DOHH2 (cell line): Measurements from ENCODE around the gene CCDC102A.

Experiments
- H3F3A ChIP-seq: fragments of 200-600 bp; sonication (generic), shearing (Covaris generic); 2 replicates; pipeline ENCODE4 v1.6.0; 2016; ENCODE audit warnings: antibody characterized with exemption, mild to moderate bottlenecking; ENCODE audit not compliant: control insufficient read depth, insufficient read depth
- H3K27ac ChIP-seq: fragments of 200-600 bp; sonication (generic); 2 replicates; pipeline ENCODE4 v1.5.1; 2014; ENCODE audit warnings: low read depth, mild to moderate bottlenecking, low read length, moderate library complexity
- H3K27me3 ChIP-seq: fragments of 200-600 bp; sonication (generic); 2 replicates; pipeline ENCODE4 v1.6.1; 2014; ENCODE audit warnings: mild to moderate bottlenecking, low read length, mixed read lengths; ENCODE audit not compliant: control insufficient read depth
- H3K36me3 ChIP-seq: fragments of 200-600 bp; sonication (generic); 2 replicates; pipeline ENCODE4 v1.6.1; 2014; ENCODE audit warnings: mild to moderate bottlenecking, low read length, moderate library complexity, mixed read lengths; ENCODE audit not compliant: control insufficient read depth
- H3K4me1 ChIP-seq: fragments of 200-600 bp; sonication (generic); 2 replicates; pipeline ENCODE4 v1.6.1; 2014; ENCODE audit warnings: mild to moderate bottlenecking, low read length, mixed read lengths; ENCODE audit not compliant: control insufficient read depth
- H3K4me2 ChIP-seq: fragments of 200-600 bp; sonication (generic); 2 replicates; pipeline ENCODE4 v1.6.0; 2014; ENCODE audit warnings: mild to moderate bottlenecking, low read length, moderate library complexity
- H3K4me3 ChIP-seq: fragments of 200-600 bp; sonication (generic); 2 replicates; pipeline ENCODE4 v1.5.1; 2014; ENCODE audit warnings: mild to moderate bottlenecking, low read length, mixed read lengths
- H3K79me2 ChIP-seq: fragments of 200-600 bp; sonication (generic); 2 replicates; pipeline ENCODE4 v1.6.1; 2014; ENCODE audit warnings: mild to moderate bottlenecking, low read length, mixed read lengths; ENCODE audit not compliant: control insufficient read depth
- H3K9me2 ChIP-seq: fragments of 200-600 bp; sonication (generic); replicated peaks from 2 replicates; pipeline ENCODE4 v1.6.1; 2014; ENCODE audit warnings: mild to moderate bottlenecking, low read length, mixed read lengths; ENCODE audit not compliant: control insufficient read depth
- H3K9me3 ChIP-seq: fragments of 200-600 bp; sonication (generic); 2 replicates; pipeline ENCODE4 v1.6.1; 2014; ENCODE audit warnings: antibody characterized with exemption, low read length, mixed read lengths; ENCODE audit not compliant: control insufficient read depth, insufficient read depth
- H4K20me1 ChIP-seq: fragments of 200-600 bp; sonication (generic); 2 replicates; pipeline ENCODE4 v1.6.0; 2014; ENCODE audit warnings: low read depth, mild to moderate bottlenecking, antibody characterized with exemption, low read length, moderate library complexity; ENCODE audit not compliant: control insufficient read depth, insufficient read depth
- EZH2phosphoT487 ChIP-seq: fragments of 200-600 bp; sonication (generic); IDR thresholded peaks from 2 replicates; pipeline ENCODE4 v1.6.1; 2017; ENCODE audit warnings: borderline replicate concordance, mild to moderate bottlenecking, antibody characterized with exemption, low read length, moderate library complexity, mixed read lengths
- TF ChIP-seq, protein P1 (sequence below): fragments of 200-600 bp; sonication (generic); IDR thresholded peaks from one replicate; pipeline ENCODE4 v1.5.1; 2014; ENCODE audit warnings: antibody characterized with exemption, mild to moderate bottlenecking, low read depth, low read length; ENCODE audit not compliant: poor library complexity, severe bottlenecking

Gene CCDC102A

GRCh38 chr16:57469917-57470470 is 66.4 kb downstream of the CCDC102A start:
- H4K20me1 ChIP-seq: 0 out of 2 replicates have a peak, but pooled peaks cover 2% of the 10 kb centered on the region
- H3F3A ChIP-seq: 0 out of 2 replicates have a peak, but pooled peaks cover 2% of the 10 kb centered on the region
- no peak overlapping the region for H3K27ac ChIP-seq
- H3K9me3 ChIP-seq: no peaks in the 10 kb centered on the region
- H3K79me2 ChIP-seq: no peaks in the 10 kb centered on the region; the same call in 1 of the 2 replicates
- H3K4me2 ChIP-seq: no peak overlapping the region
- H3K36me3 ChIP-seq: peaks cover 65% of the 10 kb centered on the region
- H3K27me3 ChIP-seq: no peaks in the 10 kb centered on the region
- no peak overlapping the region for H3K4me3 ChIP-seq
- no peak for TF ChIP-seq EZH2phosphoT487
- TF ChIP-seq, protein P1, sequence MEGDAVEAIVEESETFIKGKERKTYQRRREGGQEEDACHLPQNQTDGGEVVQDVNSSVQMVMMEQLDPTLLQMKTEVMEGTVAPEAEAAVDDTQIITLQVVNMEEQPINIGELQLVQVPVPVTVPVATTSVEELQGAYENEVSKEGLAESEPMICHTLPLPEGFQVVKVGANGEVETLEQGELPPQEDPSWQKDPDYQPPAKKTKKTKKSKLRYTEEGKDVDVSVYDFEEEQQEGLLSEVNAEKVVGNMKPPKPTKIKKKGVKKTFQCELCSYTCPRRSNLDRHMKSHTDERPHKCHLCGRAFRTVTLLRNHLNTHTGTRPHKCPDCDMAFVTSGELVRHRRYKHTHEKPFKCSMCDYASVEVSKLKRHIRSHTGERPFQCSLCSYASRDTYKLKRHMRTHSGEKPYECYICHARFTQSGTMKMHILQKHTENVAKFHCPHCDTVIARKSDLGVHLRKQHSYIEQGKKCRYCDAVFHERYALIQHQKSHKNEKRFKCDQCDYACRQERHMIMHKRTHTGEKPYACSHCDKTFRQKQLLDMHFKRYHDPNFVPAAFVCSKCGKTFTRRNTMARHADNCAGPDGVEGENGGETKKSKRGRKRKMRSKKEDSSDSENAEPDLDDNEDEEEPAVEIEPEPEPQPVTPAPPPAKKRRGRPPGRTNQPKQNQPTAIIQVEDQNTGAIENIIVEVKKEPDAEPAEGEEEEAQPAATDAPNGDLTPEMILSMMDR: no peak
- peaks cover 4% of the 10 kb centered on the region for H3K4me1 ChIP-seq
- H3K9me2 ChIP-seq: no peaks in the 10 kb centered on the region

GRCh38 chr16:57469046-57469445 is 67.3 kb downstream of the CCDC102A start:
- Histone ChIP-seq H3K36me3 (peaks cover 72% of the 10 kb centered on the region), H3K27ac (no peak overlapping the region)

DNA sequence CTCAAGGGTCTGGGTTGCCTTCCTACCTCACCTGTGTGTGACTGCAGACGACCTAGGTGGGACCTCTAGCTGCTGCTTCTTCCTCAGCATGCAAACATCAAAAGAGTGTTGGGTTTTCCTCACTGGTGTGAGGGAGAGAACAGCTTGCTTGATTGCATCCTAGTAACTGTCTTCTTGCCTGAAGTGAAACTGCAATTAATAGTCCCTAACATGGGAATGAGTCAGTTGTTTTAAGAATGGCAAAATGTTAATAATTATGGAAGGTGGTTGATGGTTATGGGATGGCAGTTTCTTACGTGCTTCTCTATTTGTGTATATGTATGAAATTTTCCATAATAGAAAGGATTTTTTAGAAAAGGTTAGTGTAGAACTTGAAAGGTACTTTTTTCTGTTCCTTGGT is 68.0 kb downstream of the CCDC102A start:
- Histone ChIP-seq H3K4me1 (peaks cover 5% of the 10 kb centered on the region), H4K20me1 (0 out of 2 replicates have a peak, but pooled peaks cover 2% of the 10 kb centered on the region), H3K4me3 (no peak overlapping the region), H3K9me3 (no peaks in the 10 kb centered on the region), H3K9me2 (no peaks in the 10 kb centered on the region), H3K27me3 (no peaks in the 10 kb centered on the region), H3K36me3 (peaks cover 77% of the 10 kb centered on the region), H3K27ac (no peak overlapping the region), H3K4me2 (no peak overlapping the region), H3F3A (0 out of 2 replicates have a peak, but pooled peaks cover 2% of the 10 kb centered on the region), H3K79me2 (peaks cover 14% of the 10 kb centered on the region)
- TF ChIP-seq, protein P1: no peak
- no peak for TF ChIP-seq EZH2phosphoT487

More at GRCh38 chr16:57469046-57469445, 67.3 kb downstream of the CCDC102A start:
- H3K27me3 ChIP-seq: no peaks in the 10 kb centered on the region
- no peaks in the 10 kb centered on the region; the same call in 1 of the 2 replicates for H3K4me1 ChIP-seq
- no peaks in the 10 kb centered on the region for H3K9me2 ChIP-seq
- TF ChIP-seq, protein P1: no peak
- no peak for TF ChIP-seq EZH2phosphoT487
- peaks cover 7% of the 10 kb centered on the region for H3K79me2 ChIP-seq
- H3K4me3 ChIP-seq: no peak overlapping the region
- H3F3A ChIP-seq: 0 out of 2 replicates have a peak, but pooled peaks cover 2% of the 10 kb centered on the region
- no peak overlapping the region for H3K4me2 ChIP-seq
- H3K9me3 ChIP-seq: no peaks in the 10 kb centered on the region
- H4K20me1 ChIP-seq: 0 out of 2 replicates have a peak, but pooled peaks cover 2% of the 10 kb centered on the region
